Liver (tissue), 9 donors: ENCODE results near the gene MPZ. TPM values are rescaled to one million over a fixed set of nuclear protein-coding genes. Genes with fewer than 3 reads are reported as not detected.
A peak's percentile ranks its signal among the peaks of the same experiment; 100 is the strongest.

Experiments
- DNase-seq: peaks from one replicate; pipeline ENCODE4 v3.0.0-alpha.2; 2017; ENCODE audit warnings: low spot score
- H3K27ac ChIP-seq, 2 donors: one replicate each; pipeline ENCODE4 v1.7.0; 2013; ENCODE audit warnings: inconsistent platforms in 2 of 2, low read length in 2 of 2, control low read depth in 1 of 2, low read depth in 1 of 2, mild to moderate bottlenecking in 1 of 2
- H3K27me3 ChIP-seq, 4 donors: one replicate each; pipeline versions ENCODE4 v1.6.1 to v1.7.0; 2013; ENCODE audit warnings: low read length in 3 of 4, inconsistent platforms in 1 of 4, mild to moderate bottlenecking in 1 of 4, moderate library complexity in 1 of 4; ENCODE audit not compliant: control insufficient read depth in 4 of 4, insufficient read depth in 4 of 4
- H3K36me3 ChIP-seq, 4 donors: one replicate each; pipeline versions ENCODE4 v1.6.1 to v1.7.0; 2013; ENCODE audit warnings: low read length in 3 of 4, mild to moderate bottlenecking in 3 of 4, low read depth in 1 of 4, moderate library complexity in 1 of 4; ENCODE audit not compliant: control insufficient read depth in 4 of 4, insufficient read depth in 3 of 4
- H3K4me1 ChIP-seq, 4 donors: one replicate each; pipeline versions ENCODE4 v1.6.1 to v1.7.0; 2013; ENCODE audit warnings: low read length in 3 of 4, mild to moderate bottlenecking in 3 of 4, moderate library complexity in 1 of 4; ENCODE audit not compliant: control insufficient read depth in 4 of 4, insufficient read depth in 4 of 4
- H3K4me3 ChIP-seq, 3 donors: one replicate each; pipeline versions ENCODE4 v1.6.1 to v1.7.0; 2013; ENCODE audit warnings: low read length in 3 of 3, control low read depth in 1 of 3, low read depth in 1 of 3, mild to moderate bottlenecking in 1 of 3
- H3K9ac ChIP-seq, 2 donors: one replicate each; pipeline ENCODE4 v1.7.0; 2013; ENCODE audit warnings: low read length in 2 of 2, mild to moderate bottlenecking in 2 of 2, moderate library complexity in 2 of 2, control low read depth in 1 of 2, low read depth in 1 of 2
- H3K9me3 ChIP-seq, 4 donors: one replicate each; pipeline versions ENCODE4 v1.6.1 to v1.7.0; 2013; ENCODE audit warnings: low read length in 3 of 4; ENCODE audit not compliant: control insufficient read depth in 4 of 4
- ATF3 ChIP-seq: IDR thresholded peaks from 2 replicates; pipeline ENCODE4 v1.6.1; 2016; ENCODE audit warnings: antibody characterized with exemption
- CTCF ChIP-seq: fragments of 150-350 bp; IDR thresholded peaks from 2 replicates; pipeline ENCODE4 v1.5.1; 2017; ENCODE audit warnings: improper control_type of control experiment, low read depth, low read length; ENCODE audit not compliant: missing input control
- EGR1 ChIP-seq, 2 donors: IDR thresholded peaks; 2 replicates each; pipeline ENCODE4 v1.6.1; 2016 to 2018; ENCODE audit warnings: antibody characterized with exemption in 2 of 2, low read depth in 2 of 2
- FOXA2 ChIP-seq: IDR thresholded peaks from 2 replicates; pipeline ENCODE4 v1.6.1; 2016; ENCODE audit warnings: antibody characterized with exemption
- GABPA ChIP-seq, 2 donors: IDR thresholded peaks in 1 of 2; conservative IDR thresholded peaks in 1 of 2; 2 replicates each; pipeline ENCODE4 v1.6.1; 2016; ENCODE audit warnings: antibody characterized with exemption in 2 of 2, mild to moderate bottlenecking in 1 of 2, moderate library complexity in 1 of 2
- HNF4A ChIP-seq, 2 donors: conservative IDR thresholded peaks; 2 replicates each; pipeline ENCODE4 v1.6.1; 2016; ENCODE audit warnings: antibody characterized with exemption in 2 of 2, mild to moderate bottlenecking in 2 of 2
- HNF4G ChIP-seq: IDR thresholded peaks from 2 replicates; pipeline ENCODE4 v1.6.1; 2016; ENCODE audit warnings: antibody characterized with exemption
- MAX ChIP-seq: IDR thresholded peaks from 2 replicates; pipeline ENCODE4 v1.6.1; 2016; ENCODE audit warnings: antibody characterized with exemption
- REST ChIP-seq: IDR thresholded peaks from 2 replicates; pipeline ENCODE4 v1.6.1; 2016; ENCODE audit warnings: antibody characterized with exemption, mild to moderate bottlenecking
- RXRA ChIP-seq, 2 donors: IDR thresholded peaks; 2 replicates each; pipeline ENCODE4 v1.6.1; 2017 to 2018; ENCODE audit warnings: antibody characterized with exemption in 2 of 2, mild to moderate bottlenecking in 1 of 2
- TAF1 ChIP-seq: conservative IDR thresholded peaks from 2 replicates; pipeline ENCODE4 v1.6.1; 2016; ENCODE audit warnings: antibody characterized with exemption, mild to moderate bottlenecking
- YY1 ChIP-seq: IDR thresholded peaks from 2 replicates; pipeline ENCODE4 v1.6.1; 2016; ENCODE audit warnings: antibody characterized with exemption, mild to moderate bottlenecking
- ZBTB33 ChIP-seq: IDR thresholded peaks from 2 replicates; pipeline ENCODE4 v1.6.1; 2016; ENCODE audit warnings: antibody characterized with exemption
- WGBS: extraction: QIAGEN DNeasy Blood & Tissue Kit; methylation state at CpG from one replicate; pipeline ENCODE4 v1.1.7; 2013; 5-methylcytosine and 5-hydroxymethylcytosine counted together
- polyA plus RNA-seq, 2 donors: library from polyadenylated mRNA; stranded (reverse) in 1 of 2; unstranded in 1 of 2; fragments of 200-250 nt in 1 of 2; fragments of >200 nt in 1 of 2; fragmentation: Nextera tagmentation in 1 of 2; extraction: Ambion mirVana in 1 of 2; gene quantifications; one replicate each; pipeline versions ENCODE4 v1.2.1 to v1.2.3, GENCODE V29; 2013 to 2015
- total RNA-seq, 2 donors: library from RNA; depleted of rRNA; stranded (reverse); fragments of >200 nt; gene quantifications; one replicate each; pipeline ENCODE4 v1.2.3, GENCODE V29; 2014
- donor health status: healthy.
- donor health status: healthy.
- donor health status: healthy.
- donor health status: healthy.
- donor health status: healthy.

The MPZ gene
- total and polyA plus RNA-seq, 4 donors = 0.37 to 7.4 (median 0.99) TPM

- TF ChIP-seq ATF3 = no peak
- TF ChIP-seq FOXA2 = no peak
- no peak for TF ChIP-seq RXRA (IDR thresholded peaks at IDR 0.05)
- TF ChIP-seq HNF4A (conservative IDR thresholded peaks at IDR 0.05) = no peak
- TF ChIP-seq CTCF = no peak
- TF ChIP-seq MAX = no peak
- TF ChIP-seq GABPA (IDR thresholded peaks at IDR 0.05 in 1 of 2, conservative IDR thresholded peaks at IDR 0.05 in 1 of 2) = no peak
- TF ChIP-seq TAF1 = no peak
- peak overlapping the region; percentile 79 to 93 (median 81) for H3K4me3 ChIP-seq
- H3K36me3 ChIP-seq = no peaks in the 10 kb centered on the region
- H3K27me3 ChIP-seq = no peaks in the 10 kb centered on the region
- H3K9ac ChIP-seq = peak overlapping the region; percentile 82 to 96
- 34% methylated on average over 28 of the region's 28 CpGs for WGBS
- peak overlapping the region; percentile 86 to 97 for H3K27ac ChIP-seq
- H3K4me1 ChIP-seq = peaks cover 5 to 32% (median 22%) of the 10 kb centered on the region in 4 donors
- H3K9me3 ChIP-seq = no peaks in the 10 kb centered on the region
- no peak for DNase-seq
These were observed 3.9 kb upstream of the MPZ start for GRCh38 chr1:161313554-161314200.

- H3K4me3 ChIP-seq = no peak overlapping the region
- no peak overlapping the region for H3K27ac ChIP-seq
- H3K27me3 ChIP-seq = no peaks in the 10 kb centered on the region
- WGBS = 94% methylated on average over 4 of the region's 4 CpGs
- H3K4me1 ChIP-seq = peaks cover 5 to 23% (median 15%) of the 10 kb centered on the region in 4 donors
- no peak for DNase-seq
- H3K36me3 ChIP-seq = no peaks in the 10 kb centered on the region
- H3K9ac ChIP-seq = no peak overlapping the region
- TF ChIP-seq YY1 (no peak), EGR1 (IDR thresholded peaks at IDR 0.05; ENCODE audit: low read depth in 2 of 2) (no peak), ATF3 (no peak), HNF4G (no peak), ZBTB33 (no peak), REST (no peak)
- no peaks in the 10 kb centered on the region for H3K9me3 ChIP-seq
These were observed 1.9 kb upstream of the MPZ start for GRCh38 chr1:161311595-161312181.
